T-helper 9 cell (primary cell): ENCODE data around the gene SPTB.
A peak's percentile ranks its signal among the peaks of the same experiment; 100 is the strongest.

Source experiments
- DNase-seq: peaks from one replicate; pipeline ENCODE4 v3.0.0-alpha.2; 2020

The SPTB gene

GRCh38 chr14:64763801-64764621, 115.7 kb downstream of the SPTB start:
- no peak for DNase-seq

GRCh38 chr14:64763085-64763782, 116.5 kb downstream of the SPTB start:
- no peak for DNase-seq

DNA sequence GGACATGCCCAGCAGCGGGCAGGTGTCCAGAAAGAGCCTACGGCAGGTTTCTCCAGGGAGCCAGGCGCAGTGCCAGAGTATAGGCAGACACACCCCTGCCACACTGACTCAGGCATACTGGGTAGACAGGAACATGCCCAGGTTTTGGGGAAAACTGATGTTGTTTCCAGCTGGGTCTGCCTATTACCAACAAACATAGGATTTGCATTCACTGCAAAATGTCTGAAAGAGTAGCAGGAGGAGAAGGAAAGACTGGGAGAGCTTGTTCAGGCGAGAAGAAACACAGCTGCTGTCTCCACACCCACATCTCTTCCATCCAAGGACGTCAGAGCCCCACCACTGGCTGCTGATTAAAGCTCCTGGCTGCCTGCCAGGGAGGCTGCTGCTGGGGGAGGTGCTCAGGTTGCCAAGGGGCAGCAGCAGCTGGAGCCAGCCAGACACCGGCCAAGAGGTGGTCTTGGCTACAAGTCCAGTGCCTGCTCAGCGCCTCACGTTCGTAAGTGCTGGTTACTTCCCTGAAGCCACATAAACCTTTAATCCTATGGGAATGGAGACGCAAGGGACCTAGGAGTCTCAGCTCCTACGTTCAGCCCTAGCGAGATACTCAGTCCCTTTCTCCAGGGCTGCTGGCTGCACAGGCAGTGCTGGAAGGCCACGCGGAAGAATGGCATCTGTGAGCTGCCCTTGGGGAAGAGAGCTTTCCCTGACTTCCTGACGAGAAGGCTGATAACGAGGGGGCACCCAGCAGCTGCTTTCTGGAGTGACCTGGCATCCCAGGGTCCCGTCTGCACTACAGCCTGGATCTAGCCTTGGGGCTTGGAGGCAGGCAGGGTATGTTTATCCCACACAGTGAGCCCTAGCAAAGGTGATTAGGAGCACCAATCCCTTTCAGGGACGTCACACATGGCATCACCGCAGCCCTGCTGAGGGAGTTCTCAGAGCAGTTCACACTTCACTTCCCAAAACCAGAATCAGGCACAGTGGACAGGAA, 117.4 kb downstream of the SPTB start:
- peak; percentile 49 for DNase-seq

- no peak for DNase-seq
Observed at GRCh38 chr14:64761441-64762043, 118.2 kb downstream of the SPTB start.

DNA sequence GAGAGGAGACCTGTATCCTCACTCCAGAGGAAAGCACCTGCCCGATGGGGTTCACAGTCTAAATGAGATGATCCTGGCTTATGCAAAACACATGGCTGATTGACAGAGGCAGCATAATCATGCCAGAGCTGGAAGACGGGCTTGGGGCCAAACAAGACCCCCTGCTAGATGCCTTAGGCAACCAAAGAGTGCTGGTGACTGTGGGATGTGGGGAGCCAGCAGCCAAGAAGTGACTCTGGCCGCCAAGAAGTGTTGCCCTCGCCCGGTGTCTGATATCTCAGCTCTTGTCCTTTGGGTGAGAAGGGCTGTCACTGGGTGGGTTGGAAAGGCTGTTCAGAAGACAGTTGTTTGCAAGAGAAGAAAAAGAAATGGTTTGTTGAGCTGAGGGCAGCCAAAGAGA, 118.8 kb downstream of the SPTB start:
- no peak for DNase-seq

GRCh38 chr14:64760146-64760755, 119.5 kb downstream of the SPTB start:
- DNase-seq: peak; percentile 71

DNA sequence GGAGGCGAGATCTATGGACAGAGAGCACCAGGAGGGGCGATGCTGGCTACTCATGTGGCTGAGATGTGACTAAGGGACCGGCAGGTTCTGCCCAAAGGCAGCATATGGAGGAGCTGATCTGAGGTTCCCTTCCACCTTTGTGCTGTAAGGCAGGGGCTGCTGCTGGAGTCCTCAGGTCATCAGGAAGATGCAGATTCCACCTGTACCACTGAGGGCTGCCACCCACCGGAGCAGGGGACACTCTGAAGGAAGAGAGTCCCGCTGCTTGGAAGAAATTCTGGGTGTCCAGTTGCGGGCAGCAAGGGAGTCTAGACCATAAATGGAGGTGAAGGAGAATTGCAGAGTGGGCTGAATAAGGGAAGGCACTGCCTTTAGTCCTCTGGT, 120.2 kb downstream of the SPTB start:
- no peak for DNase-seq

GRCh38 chr14:64758691-64759554, 120.8 kb downstream of the SPTB start:
- no peak for DNase-seq

DNA sequence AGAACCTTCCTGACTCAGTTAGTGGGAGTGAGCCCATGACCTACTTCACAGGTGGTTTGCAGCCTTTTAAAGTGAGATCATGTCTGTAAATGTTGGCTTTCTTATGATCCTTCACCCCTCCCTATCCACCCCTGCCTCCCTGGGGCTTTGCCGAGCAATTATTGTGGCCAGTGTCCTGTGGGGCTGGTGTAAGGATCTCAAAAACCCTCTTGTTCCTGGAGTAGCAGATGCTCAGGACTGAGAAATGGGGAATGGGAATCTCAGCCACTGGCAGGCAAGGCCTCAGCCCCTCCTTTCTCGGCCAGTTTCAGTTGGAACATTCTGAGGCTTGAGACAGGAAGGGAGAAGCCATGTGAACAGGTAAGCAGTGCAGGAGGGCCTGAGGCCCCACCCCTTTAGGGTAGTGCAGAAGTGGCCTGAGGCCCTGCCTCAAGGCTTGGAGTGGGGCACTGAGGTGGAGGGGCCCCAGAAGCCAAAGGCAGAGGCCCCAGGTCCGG, 121.6 kb downstream of the SPTB start:
- DNase-seq: peak; percentile 62

DNA sequence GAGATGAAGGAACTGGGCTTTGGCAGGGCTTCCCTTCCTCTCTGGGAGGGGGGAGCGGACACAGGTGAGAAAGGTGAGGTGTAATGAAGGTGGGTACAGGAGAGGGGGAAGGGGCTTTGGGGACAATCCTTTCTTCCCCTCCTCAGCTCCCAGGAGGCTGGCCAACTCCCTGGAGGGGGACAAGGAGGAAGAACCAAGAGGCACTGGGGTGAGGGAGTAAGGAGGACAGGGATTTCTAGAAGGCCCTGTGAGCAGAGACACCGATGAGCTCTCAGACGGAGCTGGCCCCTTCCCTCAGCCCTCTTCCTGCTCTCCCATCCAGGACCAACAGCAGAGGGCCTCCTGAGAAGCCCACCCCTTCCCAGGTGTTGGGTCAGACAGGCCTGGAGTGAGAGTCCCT, 122.1 kb downstream of the SPTB start:
- no peak for DNase-seq

DNA sequence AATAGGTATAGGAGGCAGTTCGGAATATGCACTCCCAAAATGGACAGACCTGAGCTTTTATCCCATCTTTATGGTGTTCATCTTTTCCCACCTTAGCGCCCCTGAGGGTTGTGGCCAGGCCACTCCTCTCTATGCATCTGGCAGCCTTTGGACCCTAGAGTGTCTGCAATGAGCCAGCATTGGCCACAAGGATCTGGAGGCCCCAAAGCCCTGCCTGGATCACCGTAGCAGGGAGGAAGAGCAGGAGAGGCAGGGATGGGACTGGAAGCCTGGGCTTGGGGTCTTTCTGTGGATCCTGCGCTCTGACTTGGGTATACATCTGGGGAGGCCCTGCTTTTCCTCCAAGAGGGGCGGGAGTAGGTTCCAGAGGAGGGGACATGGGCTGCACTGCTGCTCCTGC, 123.0 kb downstream of the SPTB start:
- no peak for DNase-seq

DNA sequence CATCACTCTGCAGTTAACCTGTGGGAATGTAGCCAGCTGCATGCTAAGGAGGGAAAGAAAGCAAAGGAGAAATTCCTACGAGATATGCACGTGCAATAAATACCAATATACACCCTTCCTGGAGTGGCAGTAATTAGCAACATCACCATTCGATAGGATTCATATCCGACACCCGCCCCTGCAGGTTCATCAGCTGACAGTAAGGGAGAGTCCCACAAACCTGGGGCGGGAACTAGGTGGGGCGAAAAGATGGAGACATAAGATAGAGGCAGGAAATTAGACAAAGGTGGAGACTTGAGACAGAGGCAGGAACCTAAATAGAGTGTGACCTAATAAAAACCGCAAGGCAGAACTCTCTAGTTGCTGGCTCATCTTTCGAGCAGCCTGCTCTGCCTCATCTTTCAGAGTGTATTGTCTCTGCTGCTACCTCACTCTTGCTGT, 123.9 kb downstream of the SPTB start:
- DNase-seq: peak; percentile 77

DNA sequence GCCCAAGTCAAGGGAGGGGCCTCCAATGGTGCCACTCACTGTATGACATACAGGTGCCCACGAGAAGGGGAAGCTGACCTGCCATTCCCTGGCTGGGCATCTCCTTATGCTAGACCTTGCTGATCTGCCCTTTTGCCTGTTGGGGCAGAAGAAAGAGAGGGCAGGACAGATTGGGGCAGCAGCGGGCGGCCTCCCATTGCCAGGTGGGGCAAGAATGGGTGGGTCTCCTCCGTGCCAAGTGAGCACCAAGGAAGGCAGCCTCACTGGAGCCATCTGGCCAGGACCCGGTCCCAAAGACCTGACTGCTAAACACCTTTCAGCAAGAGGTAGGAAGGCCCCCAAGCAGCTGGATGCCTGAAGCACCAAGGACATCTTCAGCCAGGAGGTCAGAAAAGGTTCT, 125.0 kb downstream of the SPTB start:
- no peak for DNase-seq

DNA sequence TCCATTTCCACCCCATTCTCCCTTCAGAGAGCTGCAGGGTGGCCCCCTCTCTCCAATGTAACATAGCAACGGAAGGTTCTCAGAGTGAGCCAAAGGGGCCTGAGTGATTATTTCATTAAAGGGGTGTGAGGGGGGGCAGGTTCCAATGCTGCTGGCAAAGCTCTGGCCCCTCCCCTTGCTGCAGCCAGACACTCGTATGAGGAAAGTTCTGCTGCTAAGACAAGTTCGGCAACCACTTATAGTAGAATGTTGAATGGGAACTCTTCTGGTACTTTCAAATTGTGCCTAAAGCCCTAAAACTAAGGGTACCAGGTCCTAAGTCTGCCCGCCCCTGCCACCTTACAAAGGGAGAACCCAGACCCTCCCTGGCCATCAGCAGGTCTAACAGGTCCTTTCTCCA, 125.7 kb downstream of the SPTB start:
- no peak for DNase-seq

- no peak for DNase-seq
Observed at GRCh38 chr14:64753374-64753773, 126.3 kb downstream of the SPTB start.

DNA sequence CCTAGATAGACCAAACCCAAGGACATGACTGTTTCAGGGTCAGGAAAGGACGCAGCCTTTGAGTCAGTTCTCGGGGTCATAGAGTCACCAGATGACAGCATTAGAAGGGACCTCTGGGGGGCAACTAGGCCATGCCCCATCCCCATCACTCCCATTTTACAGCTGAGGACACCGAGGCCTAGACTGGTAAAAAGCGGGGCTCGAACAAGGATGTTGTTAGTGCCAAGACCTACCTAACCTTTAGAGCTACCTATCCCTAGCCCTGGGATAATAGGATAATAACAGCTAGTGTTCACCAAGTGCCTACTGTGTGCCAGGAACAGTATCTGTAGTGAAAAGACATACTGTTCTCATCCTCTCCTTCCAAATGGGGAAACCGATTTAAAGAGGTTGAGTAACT, 126.8 kb downstream of the SPTB start:
- no peak for DNase-seq

DNA sequence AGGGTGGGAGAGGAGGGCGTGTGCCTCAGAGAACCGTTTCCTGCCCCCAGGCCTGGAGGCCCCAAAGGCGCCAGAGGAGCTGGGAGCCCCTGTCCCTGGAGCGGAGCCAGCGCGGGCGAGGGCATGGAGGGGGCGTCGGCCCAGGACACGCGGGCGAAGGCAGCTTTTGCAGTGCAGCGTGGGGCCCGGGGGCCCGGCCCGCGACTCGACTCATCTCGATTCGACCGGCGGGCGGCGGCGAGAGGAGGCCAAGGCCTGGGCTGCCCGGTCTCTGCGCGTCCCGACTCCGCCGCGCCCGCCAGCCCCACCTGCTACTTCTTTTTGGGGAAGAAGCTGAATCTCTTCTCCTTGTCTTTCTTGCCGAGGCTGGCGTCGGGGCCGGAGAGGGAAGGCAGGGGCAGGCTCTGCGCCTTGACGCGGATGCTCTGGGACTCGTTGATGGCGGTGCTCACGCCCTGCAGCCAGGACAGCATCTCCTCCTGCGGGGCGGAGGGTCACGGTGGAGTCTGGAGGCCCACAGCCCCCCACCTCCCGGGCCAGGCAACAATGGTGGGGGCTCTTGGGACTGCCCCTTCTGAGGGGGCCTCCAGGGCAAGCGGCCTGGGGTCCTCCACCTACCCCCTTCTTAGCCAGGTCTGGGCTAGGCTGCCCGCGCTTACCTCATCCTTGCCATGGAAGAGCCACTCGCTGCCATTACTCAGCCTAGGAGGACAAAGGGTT, 130.6 kb downstream of the SPTB start:
- no peak for DNase-seq

DNA sequence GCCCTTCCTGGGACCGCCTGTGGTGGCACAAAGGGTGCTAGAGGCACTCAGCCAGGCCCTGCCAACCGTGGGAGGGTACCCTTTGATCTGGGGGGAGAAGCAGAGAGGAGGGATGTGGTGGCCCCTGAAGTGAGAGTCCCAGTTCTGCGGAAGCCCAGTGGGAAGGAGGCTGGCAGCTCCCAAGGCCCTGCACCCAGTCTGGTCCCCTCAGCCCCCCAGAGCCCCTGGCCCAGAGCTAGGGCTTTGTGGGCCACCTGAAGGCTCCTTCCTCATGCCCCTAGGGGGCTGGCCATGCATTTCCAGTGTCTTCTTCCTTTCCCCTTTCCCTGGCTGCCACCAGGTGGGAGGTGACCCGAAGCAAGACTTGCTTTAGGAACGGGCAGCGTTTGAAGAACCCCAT, 131.2 kb downstream of the SPTB start:
- no peak for DNase-seq

- no peak for DNase-seq
Observed at GRCh38 chr14:64747327-64747726, 132.4 kb downstream of the SPTB start.
